Measurements from ENCODE around the gene TMEM63C.

- no peak for TF ChIP-seq CTCF (IDR thresholded peaks at IDR 0.05)
- TF ChIP-seq POLR2A (IDR thresholded peaks at IDR 0.05): no peak
Observed at GRCh38 chr14:77214216-77214615, 32.6 kb downstream of the TMEM63C start.
